ENCODE data around the gene DUSP8.

DUSP8 gene

DNA sequence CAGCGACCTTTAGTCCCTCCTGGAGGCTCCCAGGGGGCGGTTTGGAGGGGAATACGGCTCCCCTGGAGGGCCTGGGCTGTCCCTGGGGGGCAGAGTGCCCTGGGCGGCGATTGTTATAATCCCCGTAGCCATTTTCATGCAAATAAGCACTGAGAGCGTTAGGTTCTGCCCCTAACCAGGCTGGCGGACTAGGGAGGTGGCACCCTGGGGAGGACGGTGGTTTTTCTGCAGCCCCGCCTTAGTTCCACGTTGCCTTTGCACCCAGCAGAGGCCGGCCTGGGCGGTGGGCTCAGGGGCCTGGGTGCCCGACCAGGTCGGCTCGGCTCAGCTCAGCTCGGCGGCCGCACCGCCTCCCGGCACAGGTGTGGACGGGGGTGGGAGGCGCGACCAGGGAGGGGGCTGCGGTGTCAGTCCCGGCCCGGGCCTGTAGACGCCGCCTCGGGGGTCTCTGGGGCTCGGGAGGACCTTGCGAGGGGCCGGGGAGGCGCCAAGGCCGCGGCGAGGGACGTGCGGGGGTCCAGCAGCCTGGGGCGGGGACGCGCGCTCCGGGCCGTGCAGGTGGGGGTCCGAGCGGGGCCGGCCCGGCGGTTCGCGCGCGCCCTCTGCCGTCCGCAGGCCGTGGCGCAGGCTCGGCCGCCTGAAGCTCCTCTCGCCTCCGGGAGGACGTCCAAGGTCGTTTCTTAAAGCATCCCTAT is 2.3 kb upstream of the DUSP8 start:
- Histone ChIP-seq H4K20me1 (ENCODE audit: insufficient read depth, low read length) (no peaks in the 10 kb centered on the region), H3K4me1 (ENCODE audit: insufficient read depth, low read length, severe bottlenecking) (peaks cover 8% of the 10 kb centered on the region), H3K36me3 (ENCODE audit: insufficient read depth, low read length) (no peaks in the 10 kb centered on the region), H3K9ac (ENCODE audit: low read length) (no peak overlapping the region), H3K9me2 (ENCODE audit: low read depth, low read length) (no peaks in the 10 kb centered on the region), H3K4me2 (ENCODE audit: low read length) (peak overlapping the region; percentile 69), H3F3A (ENCODE audit: insufficient read depth, low read length) (no peaks in the 10 kb centered on the region), H3K79me2 (ENCODE audit: insufficient read depth, low read length) (no peaks in the 10 kb centered on the region), H3K27ac (ENCODE audit: low read depth, low read length, poor library complexity, severe bottlenecking) (no peak overlapping the region), H2AFZ (ENCODE audit: low read length) (no peak overlapping the region), H3K9me3 (ENCODE audit: low read length) (no peaks in the 10 kb centered on the region), H3K27me3 (ENCODE audit: insufficient read depth, low read length) (peaks cover 2% of the 10 kb centered on the region; the same call in 1 of the 2 replicates), H3K4me3 (ENCODE audit: low read depth, low read length, poor library complexity, severe bottlenecking) (peak overlapping the region; percentile 50)
- TF ChIP-seq, protein P1, sequence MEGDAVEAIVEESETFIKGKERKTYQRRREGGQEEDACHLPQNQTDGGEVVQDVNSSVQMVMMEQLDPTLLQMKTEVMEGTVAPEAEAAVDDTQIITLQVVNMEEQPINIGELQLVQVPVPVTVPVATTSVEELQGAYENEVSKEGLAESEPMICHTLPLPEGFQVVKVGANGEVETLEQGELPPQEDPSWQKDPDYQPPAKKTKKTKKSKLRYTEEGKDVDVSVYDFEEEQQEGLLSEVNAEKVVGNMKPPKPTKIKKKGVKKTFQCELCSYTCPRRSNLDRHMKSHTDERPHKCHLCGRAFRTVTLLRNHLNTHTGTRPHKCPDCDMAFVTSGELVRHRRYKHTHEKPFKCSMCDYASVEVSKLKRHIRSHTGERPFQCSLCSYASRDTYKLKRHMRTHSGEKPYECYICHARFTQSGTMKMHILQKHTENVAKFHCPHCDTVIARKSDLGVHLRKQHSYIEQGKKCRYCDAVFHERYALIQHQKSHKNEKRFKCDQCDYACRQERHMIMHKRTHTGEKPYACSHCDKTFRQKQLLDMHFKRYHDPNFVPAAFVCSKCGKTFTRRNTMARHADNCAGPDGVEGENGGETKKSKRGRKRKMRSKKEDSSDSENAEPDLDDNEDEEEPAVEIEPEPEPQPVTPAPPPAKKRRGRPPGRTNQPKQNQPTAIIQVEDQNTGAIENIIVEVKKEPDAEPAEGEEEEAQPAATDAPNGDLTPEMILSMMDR (IDR thresholded peaks at IDR 0.05; ENCODE audit: low read length), result peak; percentile 53
- TF ChIP-seq EZH2 (IDR thresholded peaks at IDR 0.05; ENCODE audit: borderline replicate concordance, low read length), result no peak

DNA sequence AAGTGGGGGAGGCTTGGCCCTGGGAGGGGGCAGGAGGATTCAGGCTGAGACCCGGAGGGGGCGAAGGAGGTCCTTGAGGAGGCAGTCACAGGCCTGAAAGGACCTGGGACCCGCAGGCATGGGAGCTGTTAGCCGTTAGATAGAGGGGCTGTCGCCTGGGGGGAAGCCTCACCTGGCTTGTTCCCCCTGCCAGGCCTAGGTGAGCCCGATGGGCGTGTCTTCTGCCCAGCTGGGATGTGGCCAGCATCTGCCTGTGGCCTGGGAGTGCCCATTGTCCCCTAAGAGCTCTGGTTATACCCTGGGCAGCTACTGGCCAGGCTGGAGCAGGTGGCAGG is 1.8 kb upstream of the DUSP8 start:
- Histone ChIP-seq H3K27me3 (ENCODE audit: insufficient read depth, low read length) (peaks cover 5% of the 10 kb centered on the region; the same call in 1 of the 2 replicates), H3K9me2 (ENCODE audit: low read depth, low read length) (no peaks in the 10 kb centered on the region), H3K4me3 (ENCODE audit: low read depth, low read length, poor library complexity, severe bottlenecking) (no peak overlapping the region), H3K9me3 (ENCODE audit: low read length) (no peaks in the 10 kb centered on the region), H3K9ac (ENCODE audit: low read length) (no peak overlapping the region), H2AFZ (ENCODE audit: low read length) (no peak overlapping the region), H3K79me2 (ENCODE audit: insufficient read depth, low read length) (no peaks in the 10 kb centered on the region), H3K4me1 (ENCODE audit: insufficient read depth, low read length, severe bottlenecking) (peaks cover 8% of the 10 kb centered on the region), H3F3A (ENCODE audit: insufficient read depth, low read length) (no peaks in the 10 kb centered on the region), H3K36me3 (ENCODE audit: insufficient read depth, low read length) (no peaks in the 10 kb centered on the region), H4K20me1 (ENCODE audit: insufficient read depth, low read length) (no peaks in the 10 kb centered on the region), H3K4me2 (ENCODE audit: low read length) (peak overlapping the region; percentile 69; the same call in 1 of the 2 replicates), H3K27ac (ENCODE audit: low read depth, low read length, poor library complexity, severe bottlenecking) (no peak overlapping the region)
- TF ChIP-seq, protein P1 (IDR thresholded peaks at IDR 0.05; ENCODE audit: low read length), result no peak
- TF ChIP-seq EZH2 (IDR thresholded peaks at IDR 0.05; ENCODE audit: borderline replicate concordance, low read length), result no peak

DNA sequence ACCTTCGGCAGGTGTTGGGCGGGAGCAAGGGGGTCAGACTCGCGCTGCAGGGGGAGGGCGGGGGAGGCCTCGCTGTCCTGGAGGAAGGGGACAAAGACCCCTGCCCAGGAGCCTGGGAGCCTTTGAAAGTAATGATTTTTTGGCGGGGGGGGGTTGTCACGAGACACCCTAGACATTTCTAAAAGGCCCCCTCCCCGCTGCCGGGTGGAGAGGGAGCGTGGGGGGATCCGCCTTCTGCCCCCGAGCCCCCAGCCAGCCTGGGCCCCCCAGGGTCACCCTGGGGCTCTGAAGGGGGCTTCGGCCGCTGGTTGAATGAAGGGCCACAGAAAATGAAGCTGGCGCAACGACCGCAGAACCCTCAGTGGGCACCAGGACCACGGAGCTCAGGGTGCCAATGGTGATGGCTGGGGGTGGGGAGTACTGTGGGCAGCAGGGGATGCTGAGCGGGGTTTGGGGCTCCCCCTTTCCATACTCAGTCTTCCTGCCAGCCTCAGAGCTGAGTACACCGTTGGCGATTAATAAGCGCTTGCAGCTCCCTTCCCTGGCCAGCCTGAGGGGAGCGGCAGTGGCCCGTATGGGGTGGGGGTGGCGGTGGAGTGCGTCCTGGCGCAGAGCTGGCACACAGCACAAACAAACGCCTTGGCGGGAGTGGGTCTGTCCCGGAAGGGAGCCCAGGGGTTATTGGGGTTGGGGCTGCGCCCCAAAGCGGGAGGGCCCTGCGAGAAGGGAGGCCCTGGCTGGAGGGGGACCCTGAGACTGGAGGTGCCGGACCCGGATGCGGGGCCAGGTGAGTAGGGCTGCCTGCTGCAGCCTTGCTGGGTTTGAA is 1.2 kb upstream of the DUSP8 start:
- H3K4me1 ChIP-seq (ENCODE audit: insufficient read depth, low read length, severe bottlenecking), result peaks cover 8% of the 10 kb centered on the region
- H3F3A ChIP-seq (ENCODE audit: insufficient read depth, low read length), result no peaks in the 10 kb centered on the region
- H2AFZ ChIP-seq (ENCODE audit: low read length), result no peak overlapping the region
- TF ChIP-seq, protein P1 (IDR thresholded peaks at IDR 0.05; ENCODE audit: low read length), result no peak
- no peak for TF ChIP-seq EZH2 (IDR thresholded peaks at IDR 0.05; ENCODE audit: borderline replicate concordance, low read length)
- H3K4me2 ChIP-seq (ENCODE audit: low read length), result peak overlapping the region; percentile 68
- no peaks in the 10 kb centered on the region for H3K9me2 ChIP-seq (ENCODE audit: low read depth, low read length)
- H3K27me3 ChIP-seq (ENCODE audit: insufficient read depth, low read length), result peaks cover 5% of the 10 kb centered on the region; the same call in 1 of the 2 replicates
- H3K79me2 ChIP-seq (ENCODE audit: insufficient read depth, low read length), result no peaks in the 10 kb centered on the region
- H3K9ac ChIP-seq (ENCODE audit: low read length), result no peak overlapping the region
- H4K20me1 ChIP-seq (ENCODE audit: insufficient read depth, low read length), result no peaks in the 10 kb centered on the region
- no peak overlapping the region for H3K27ac ChIP-seq (ENCODE audit: low read depth, low read length, poor library complexity, severe bottlenecking)
- peak overlapping the region; percentile 61 for H3K4me3 ChIP-seq (ENCODE audit: low read depth, low read length, poor library complexity, severe bottlenecking)
- no peaks in the 10 kb centered on the region for H3K9me3 ChIP-seq (ENCODE audit: low read length)
- no peaks in the 10 kb centered on the region for H3K36me3 ChIP-seq (ENCODE audit: insufficient read depth, low read length)

Data from OCI-LY1 (cell line).